Measurements from ENCODE around the gene DGCR8.

Gene DGCR8

GRCh38 chr22:20137113-20137512 lies 57.1 kb downstream of the DGCR8 start:
- H3K4me1 ChIP-seq (ENCODE audit: control insufficient read depth in 5 of 5, insufficient read depth in 5 of 5, low read length in 5 of 5), result peaks cover 8 to 62% (median 60%) of the 10 kb centered on the region in 5 donors
- no peak overlapping the region for H3K27ac ChIP-seq (ENCODE audit: low read depth, low read length)
- H3K9ac ChIP-seq (ENCODE audit: low read length in 5 of 5), result no peak overlapping the region
- no peaks in the 10 kb centered on the region for H3K9me3 ChIP-seq (ENCODE audit: control insufficient read depth in 5 of 5, low read length in 5 of 5)
- no peaks in the 10 kb centered on the region for H3K27me3 ChIP-seq (ENCODE audit: control insufficient read depth in 5 of 5, insufficient read depth in 4 of 5, low read length in 5 of 5)
- H3K36me3 ChIP-seq (ENCODE audit: control insufficient read depth in 5 of 5, insufficient read depth in 5 of 5, low read length in 5 of 5), result peaks cover 0 to 39% (median 24%) of the 10 kb centered on the region in 5 donors
- H3K4me3 ChIP-seq (ENCODE audit: low read depth in 1 of 5, low read length in 5 of 5), result no peak overlapping the region

GRCh38 chr22:20137671-20138416 lies 57.8 kb downstream of the DGCR8 start:
- peak overlapping the region in 1 of 5 donors; percentile 43 for H3K9ac ChIP-seq (ENCODE audit: low read length in 5 of 5)
- no peak overlapping the region for H3K4me3 ChIP-seq (ENCODE audit: low read depth in 1 of 5, low read length in 5 of 5)
- H3K27ac ChIP-seq (ENCODE audit: low read depth, low read length), result no peak overlapping the region
- peaks cover 6 to 54% (median 52%) of the 10 kb centered on the region in 5 donors for H3K4me1 ChIP-seq (ENCODE audit: control insufficient read depth in 5 of 5, insufficient read depth in 5 of 5, low read length in 5 of 5)
- no peaks in the 10 kb centered on the region for H3K9me3 ChIP-seq (ENCODE audit: control insufficient read depth in 5 of 5, low read length in 5 of 5)
- H3K27me3 ChIP-seq (ENCODE audit: control insufficient read depth in 5 of 5, insufficient read depth in 4 of 5, low read length in 5 of 5), result no peaks in the 10 kb centered on the region
- peaks cover 0 to 45% (median 24%) of the 10 kb centered on the region in 5 donors for H3K36me3 ChIP-seq (ENCODE audit: control insufficient read depth in 5 of 5, insufficient read depth in 5 of 5, low read length in 5 of 5)

- H3K9ac ChIP-seq (ENCODE audit: low read length in 5 of 5), result no peak overlapping the region
- H3K4me1 ChIP-seq (ENCODE audit: control insufficient read depth in 5 of 5, insufficient read depth in 5 of 5, low read length in 5 of 5), result peaks cover 6 to 49% (median 47%) of the 10 kb centered on the region in 5 donors
Measured at GRCh38 chr22:20138417-20138738, 58.3 kb downstream of the DGCR8 start.

GRCh38 chr22:20138868-20139267 lies 58.8 kb downstream of the DGCR8 start:
- Histone ChIP-seq H3K36me3 (ENCODE audit: control insufficient read depth in 5 of 5, insufficient read depth in 5 of 5, low read length in 5 of 5) (peaks cover 0 to 55% (median 32%) of the 10 kb centered on the region in 5 donors), H3K4me3 (ENCODE audit: low read depth in 1 of 5, low read length in 5 of 5) (no peak overlapping the region), H3K4me1 (ENCODE audit: control insufficient read depth in 5 of 5, insufficient read depth in 5 of 5, low read length in 5 of 5) (peaks cover 6 to 44% (median 42%) of the 10 kb centered on the region in 5 donors), H3K27me3 (ENCODE audit: control insufficient read depth in 5 of 5, insufficient read depth in 4 of 5, low read length in 5 of 5) (no peaks in the 10 kb centered on the region), H3K9me3 (ENCODE audit: control insufficient read depth in 5 of 5, low read length in 5 of 5) (no peaks in the 10 kb centered on the region), H3K27ac (ENCODE audit: low read depth, low read length) (no peak overlapping the region), H3K9ac (ENCODE audit: low read length in 5 of 5) (no peak overlapping the region)

More at GRCh38 chr22:20138417-20138738, 58.3 kb downstream of the DGCR8 start:
- no peak overlapping the region for H3K27ac ChIP-seq (ENCODE audit: low read depth, low read length)
- no peaks in the 10 kb centered on the region for H3K27me3 ChIP-seq (ENCODE audit: control insufficient read depth in 5 of 5, insufficient read depth in 4 of 5, low read length in 5 of 5)
- no peak overlapping the region for H3K4me3 ChIP-seq (ENCODE audit: low read depth in 1 of 5, low read length in 5 of 5)
- H3K36me3 ChIP-seq (ENCODE audit: control insufficient read depth in 5 of 5, insufficient read depth in 5 of 5, low read length in 5 of 5), result peaks cover 0 to 50% (median 27%) of the 10 kb centered on the region in 5 donors
- no peaks in the 10 kb centered on the region for H3K9me3 ChIP-seq (ENCODE audit: control insufficient read depth in 5 of 5, low read length in 5 of 5)

GRCh38 chr22:20139391-20140106 lies 59.5 kb downstream of the DGCR8 start:
- Histone ChIP-seq H3K4me1 (ENCODE audit: control insufficient read depth in 5 of 5, insufficient read depth in 5 of 5, low read length in 5 of 5) (peaks cover 6 to 37% (median 36%) of the 10 kb centered on the region in 5 donors), H3K9me3 (ENCODE audit: control insufficient read depth in 5 of 5, low read length in 5 of 5) (no peaks in the 10 kb centered on the region), H3K36me3 (ENCODE audit: control insufficient read depth in 5 of 5, insufficient read depth in 5 of 5, low read length in 5 of 5) (peaks cover 0 to 61% (median 37%) of the 10 kb centered on the region in 5 donors), H3K27ac (ENCODE audit: low read depth, low read length) (no peak overlapping the region), H3K4me3 (ENCODE audit: low read depth in 1 of 5, low read length in 5 of 5) (no peak overlapping the region), H3K27me3 (ENCODE audit: control insufficient read depth in 5 of 5, insufficient read depth in 4 of 5, low read length in 5 of 5) (no peaks in the 10 kb centered on the region), H3K9ac (ENCODE audit: low read length in 5 of 5) (no peak overlapping the region)

GRCh38 chr22:20140107-20140445 lies 60.0 kb downstream of the DGCR8 start:
- H3K4me1 ChIP-seq (ENCODE audit: control insufficient read depth in 5 of 5, insufficient read depth in 5 of 5, low read length in 5 of 5), result peaks cover 6 to 33% (median 31%) of the 10 kb centered on the region in 5 donors
- H3K27me3 ChIP-seq (ENCODE audit: control insufficient read depth in 5 of 5, insufficient read depth in 4 of 5, low read length in 5 of 5), result no peaks in the 10 kb centered on the region
- H3K4me3 ChIP-seq (ENCODE audit: low read depth in 1 of 5, low read length in 5 of 5), result no peak overlapping the region
- H3K9ac ChIP-seq (ENCODE audit: low read length in 5 of 5), result no peak overlapping the region
- H3K27ac ChIP-seq (ENCODE audit: low read depth, low read length), result no peak overlapping the region
- H3K9me3 ChIP-seq (ENCODE audit: control insufficient read depth in 5 of 5, low read length in 5 of 5), result no peaks in the 10 kb centered on the region
- peaks cover 0 to 65% (median 37%) of the 10 kb centered on the region in 5 donors for H3K36me3 ChIP-seq (ENCODE audit: control insufficient read depth in 5 of 5, insufficient read depth in 5 of 5, low read length in 5 of 5)

- Histone ChIP-seq H3K27ac (ENCODE audit: low read depth, low read length) (no peak overlapping the region), H3K9ac (ENCODE audit: low read length in 5 of 5) (no peak overlapping the region), H3K36me3 (ENCODE audit: control insufficient read depth in 5 of 5, insufficient read depth in 5 of 5, low read length in 5 of 5) (peaks cover 0 to 68% (median 40%) of the 10 kb centered on the region in 5 donors), H3K27me3 (ENCODE audit: control insufficient read depth in 5 of 5, insufficient read depth in 4 of 5, low read length in 5 of 5) (no peaks in the 10 kb centered on the region), H3K4me1 (ENCODE audit: control insufficient read depth in 5 of 5, insufficient read depth in 5 of 5, low read length in 5 of 5) (peaks cover 6 to 29% (median 26%) of the 10 kb centered on the region in 5 donors), H3K4me3 (ENCODE audit: low read depth in 1 of 5, low read length in 5 of 5) (no peak overlapping the region), H3K9me3 (ENCODE audit: control insufficient read depth in 5 of 5, low read length in 5 of 5) (no peaks in the 10 kb centered on the region)
Measured at GRCh38 chr22:20140521-20140964, 60.5 kb downstream of the DGCR8 start.

DNA sequence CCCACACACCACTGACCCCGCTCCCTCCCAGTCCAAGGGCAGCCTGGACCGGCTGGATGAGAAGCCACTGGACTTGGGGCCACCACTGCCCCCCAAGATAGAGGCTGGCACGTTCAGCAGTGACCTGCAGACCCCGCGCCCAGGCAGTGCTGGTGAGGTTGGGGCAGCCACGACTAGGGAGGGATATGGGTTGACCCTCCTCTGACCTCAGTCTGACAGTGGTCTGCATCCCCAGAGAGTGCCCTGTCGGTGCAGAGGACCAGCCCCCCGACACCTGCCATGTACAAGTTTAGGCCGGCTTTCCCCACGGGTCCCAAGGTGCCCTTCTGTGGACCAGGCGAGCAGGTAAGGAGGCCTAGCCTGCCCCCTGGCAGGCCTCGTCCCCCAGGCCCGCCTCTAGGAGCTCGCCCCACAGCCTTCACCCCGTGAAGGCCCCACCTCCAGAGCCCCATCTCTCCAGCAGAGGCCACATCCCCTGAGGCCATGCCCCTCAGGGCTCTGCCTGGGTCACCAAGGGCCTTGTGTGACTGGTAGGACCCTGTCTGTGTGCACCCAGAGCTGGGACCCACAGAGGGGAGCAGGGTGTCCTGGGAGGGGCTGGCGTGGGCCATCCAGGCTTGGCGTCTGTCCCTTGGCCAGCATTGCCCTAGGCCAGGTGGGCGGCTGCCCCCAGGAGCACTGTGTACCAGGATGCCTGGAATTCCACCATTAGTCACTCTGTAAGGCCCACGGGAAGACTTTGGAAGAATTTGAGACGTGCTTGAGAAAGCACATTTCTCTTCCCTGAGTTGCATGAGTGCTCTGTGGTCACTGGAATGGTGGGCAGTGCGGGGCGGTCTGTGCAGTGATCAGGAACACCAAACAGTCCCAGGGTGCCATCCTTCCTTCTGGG lies 61.4 kb downstream of the DGCR8 start:
- Histone ChIP-seq H3K4me3 (ENCODE audit: low read depth in 1 of 5, low read length in 5 of 5) (no peak overlapping the region), H3K27ac (ENCODE audit: low read depth, low read length) (no peak overlapping the region), H3K27me3 (ENCODE audit: control insufficient read depth in 5 of 5, insufficient read depth in 4 of 5, low read length in 5 of 5) (no peaks in the 10 kb centered on the region), H3K36me3 (ENCODE audit: control insufficient read depth in 5 of 5, insufficient read depth in 5 of 5, low read length in 5 of 5) (peaks cover 0 to 64% (median 41%) of the 10 kb centered on the region in 5 donors), H3K9me3 (ENCODE audit: control insufficient read depth in 5 of 5, low read length in 5 of 5) (no peaks in the 10 kb centered on the region), H3K9ac (ENCODE audit: low read length in 5 of 5) (peak overlapping the region in 1 of 5 donors; percentile 43), H3K4me1 (ENCODE audit: control insufficient read depth in 5 of 5, insufficient read depth in 5 of 5, low read length in 5 of 5) (peaks cover 3 to 20% (median 18%) of the 10 kb centered on the region in 5 donors)

DNA sequence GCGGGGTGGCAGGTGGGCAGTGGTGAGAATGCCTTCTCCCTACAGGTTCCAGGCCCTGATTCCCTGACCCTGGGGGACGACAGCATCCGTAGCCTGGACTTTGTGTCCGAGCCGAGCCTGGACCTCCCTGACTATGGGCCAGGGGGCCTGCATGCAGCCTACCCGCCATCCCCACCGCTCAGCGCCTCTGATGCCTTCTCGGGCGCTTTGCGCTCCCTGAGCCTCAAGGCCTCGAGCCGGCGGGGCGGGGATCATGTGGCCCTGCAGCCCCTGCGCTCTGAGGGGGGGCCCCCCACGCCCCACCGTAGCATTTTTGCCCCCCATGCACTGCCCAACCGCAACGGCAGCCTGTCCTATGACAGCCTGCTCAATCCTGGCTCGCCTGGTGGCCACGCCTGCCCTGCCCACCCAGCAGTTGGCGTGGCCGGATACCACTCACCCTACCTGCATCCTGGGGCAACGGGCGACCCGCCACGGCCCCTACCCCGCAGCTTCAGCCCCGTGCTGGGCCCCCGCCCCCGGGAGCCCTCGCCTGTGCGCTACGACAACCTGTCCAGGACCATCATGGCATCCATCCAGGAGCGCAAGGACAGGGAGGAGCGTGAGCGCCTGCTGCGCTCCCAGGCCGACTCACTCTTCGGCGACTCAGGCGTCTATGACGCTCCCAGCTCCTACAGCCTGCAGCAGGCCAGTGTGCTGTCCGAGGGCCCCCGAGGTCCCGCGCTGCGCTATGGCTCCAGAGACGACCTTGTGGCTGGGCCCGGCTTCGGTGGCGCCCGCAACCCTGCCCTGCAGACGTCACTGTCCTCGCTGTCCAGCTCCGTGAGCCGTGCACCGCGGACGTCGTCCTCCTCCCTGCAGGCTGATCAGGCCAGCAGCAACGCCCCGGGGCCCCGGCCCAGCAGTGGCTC lies 62.9 kb downstream of the DGCR8 start:
- Histone ChIP-seq H3K4me3 (ENCODE audit: low read depth in 1 of 5, low read length in 5 of 5) (no peak overlapping the region), H3K36me3 (ENCODE audit: control insufficient read depth in 5 of 5, insufficient read depth in 5 of 5, low read length in 5 of 5) (peaks cover 0 to 64% (median 41%) of the 10 kb centered on the region in 5 donors), H3K27ac (ENCODE audit: low read depth, low read length) (no peak overlapping the region), H3K4me1 (ENCODE audit: control insufficient read depth in 5 of 5, insufficient read depth in 5 of 5, low read length in 5 of 5) (peaks cover 0 to 5% (median 3%) of the 10 kb centered on the region in 5 donors), H3K27me3 (ENCODE audit: control insufficient read depth in 5 of 5, insufficient read depth in 4 of 5, low read length in 5 of 5) (no peaks in the 10 kb centered on the region), H3K9me3 (ENCODE audit: control insufficient read depth in 5 of 5, low read length in 5 of 5) (no peaks in the 10 kb centered on the region), H3K9ac (ENCODE audit: low read length in 5 of 5) (no peak overlapping the region)

Data from subcutaneous abdominal adipose tissue (tissue), 5 donors.